Epithelial cell of esophagus (primary cell): Measurements from ENCODE around the gene NOP14.
A peak's percentile ranks its signal among the peaks of the same experiment; 100 is the strongest.

Source experiments
- DNase-seq: peaks from one replicate; pipeline ENCODE4 v3.0.0; 2010; ENCODE audit warnings: low read depth
- H3K4me3 ChIP-seq: 2 replicates; pipeline ENCODE4 v1.5.1; 2011; ENCODE audit warnings: mild to moderate bottlenecking, low read length, control low read depth
- TF ChIP-seq, protein P1 (sequence below): IDR thresholded peaks from 2 replicates; pipeline ENCODE4 v1.5.1; 2011; ENCODE audit warnings: low read depth, mild to moderate bottlenecking, low read length, control low read depth, inconsistent platforms; ENCODE audit not compliant: insufficient read depth; ENCODE audit errors: missing control alignments

Gene NOP14

DNA sequence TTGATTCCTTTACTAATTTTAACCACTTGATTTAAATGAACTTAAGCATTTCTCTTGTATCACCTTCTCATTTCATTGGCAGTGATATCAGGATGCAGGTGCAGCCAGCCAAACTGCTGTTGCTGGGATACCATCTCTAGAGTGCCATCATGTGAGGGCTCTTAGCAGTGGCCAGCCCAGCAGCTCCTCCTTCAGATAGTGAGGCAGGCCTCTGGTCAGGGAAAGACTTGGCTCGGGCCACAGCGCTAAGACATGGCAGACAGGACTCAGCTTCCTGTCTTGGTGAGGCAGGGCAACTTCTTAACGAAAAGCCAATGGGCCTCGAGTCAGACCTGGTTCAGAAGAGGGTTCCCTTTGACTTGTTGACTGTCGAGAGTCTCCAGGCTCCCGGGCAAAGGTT is 50.0 kb downstream of the NOP14 start:
- TF ChIP-seq, protein P1, sequence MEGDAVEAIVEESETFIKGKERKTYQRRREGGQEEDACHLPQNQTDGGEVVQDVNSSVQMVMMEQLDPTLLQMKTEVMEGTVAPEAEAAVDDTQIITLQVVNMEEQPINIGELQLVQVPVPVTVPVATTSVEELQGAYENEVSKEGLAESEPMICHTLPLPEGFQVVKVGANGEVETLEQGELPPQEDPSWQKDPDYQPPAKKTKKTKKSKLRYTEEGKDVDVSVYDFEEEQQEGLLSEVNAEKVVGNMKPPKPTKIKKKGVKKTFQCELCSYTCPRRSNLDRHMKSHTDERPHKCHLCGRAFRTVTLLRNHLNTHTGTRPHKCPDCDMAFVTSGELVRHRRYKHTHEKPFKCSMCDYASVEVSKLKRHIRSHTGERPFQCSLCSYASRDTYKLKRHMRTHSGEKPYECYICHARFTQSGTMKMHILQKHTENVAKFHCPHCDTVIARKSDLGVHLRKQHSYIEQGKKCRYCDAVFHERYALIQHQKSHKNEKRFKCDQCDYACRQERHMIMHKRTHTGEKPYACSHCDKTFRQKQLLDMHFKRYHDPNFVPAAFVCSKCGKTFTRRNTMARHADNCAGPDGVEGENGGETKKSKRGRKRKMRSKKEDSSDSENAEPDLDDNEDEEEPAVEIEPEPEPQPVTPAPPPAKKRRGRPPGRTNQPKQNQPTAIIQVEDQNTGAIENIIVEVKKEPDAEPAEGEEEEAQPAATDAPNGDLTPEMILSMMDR = no peak
- DNase-seq = no peak
- no peak overlapping the region for H3K4me3 ChIP-seq

DNA sequence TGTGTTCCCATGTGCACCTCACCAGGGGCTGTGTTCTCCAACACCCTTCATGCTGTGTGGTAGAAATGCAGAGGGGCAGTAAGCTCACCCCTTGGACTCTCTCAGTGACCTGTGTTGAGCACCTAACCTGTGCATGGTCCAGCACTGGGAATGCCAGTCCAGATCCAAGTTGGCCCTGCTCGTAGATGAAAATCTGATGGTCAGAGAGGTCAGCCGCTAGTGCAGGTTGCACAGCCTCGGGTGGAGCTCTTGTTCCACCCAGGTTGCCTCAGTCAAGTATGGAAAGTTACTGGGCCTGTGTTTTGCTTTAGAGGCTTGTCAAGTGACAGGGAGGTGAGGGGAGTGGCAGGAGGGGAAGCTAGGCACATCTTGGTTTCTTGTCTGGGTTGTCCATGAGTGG is 51.3 kb downstream of the NOP14 start:
- no peak for DNase-seq
- H3K4me3 ChIP-seq = no peak overlapping the region
- TF ChIP-seq, protein P1 = no peak

DNA sequence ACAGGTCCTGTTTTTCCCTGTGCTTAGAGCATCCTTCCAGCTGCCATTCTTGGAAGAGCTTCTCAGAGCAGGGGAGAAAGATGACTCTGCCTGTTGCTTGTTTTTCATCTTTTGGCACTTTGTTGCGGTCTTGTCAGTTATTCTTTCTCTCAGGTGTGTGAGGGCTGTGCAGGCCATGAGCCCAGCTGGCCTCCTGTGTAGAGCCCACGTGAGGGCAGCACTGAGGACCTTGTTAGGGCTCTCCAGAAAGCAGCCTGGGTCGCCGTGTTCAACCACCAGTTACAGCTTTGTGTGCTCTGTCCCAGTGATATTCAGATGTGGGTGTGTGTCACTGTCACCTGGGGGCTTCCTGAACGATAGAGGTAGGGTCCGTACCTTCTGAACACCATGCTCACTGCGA is 52.8 kb downstream of the NOP14 start:
- no peak overlapping the region for H3K4me3 ChIP-seq
- TF ChIP-seq, protein P1 = peak; percentile 12
- DNase-seq = no peak

DNA sequence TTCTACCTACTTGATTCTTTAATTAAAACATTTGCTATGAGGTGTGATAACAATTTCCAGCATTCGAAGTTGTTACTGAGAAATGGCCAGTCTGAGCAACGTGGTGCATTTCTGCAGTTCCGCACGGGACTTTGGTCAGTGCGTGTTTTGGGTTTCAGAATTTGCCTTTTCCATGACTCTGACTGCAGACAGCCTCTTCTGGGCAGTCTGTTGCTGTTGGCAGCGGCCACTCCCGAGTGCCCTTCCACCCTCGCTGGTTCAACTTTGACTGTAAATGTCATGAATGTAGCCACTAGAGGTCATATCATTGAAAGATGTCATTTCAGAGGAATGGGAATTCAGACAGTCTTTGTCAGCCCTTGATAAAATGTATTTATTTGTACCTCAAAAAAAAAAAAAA is 53.6 kb downstream of the NOP14 start:
- TF ChIP-seq, protein P1 = no peak
- H3K4me3 ChIP-seq = no peak overlapping the region
- no peak for DNase-seq

DNA sequence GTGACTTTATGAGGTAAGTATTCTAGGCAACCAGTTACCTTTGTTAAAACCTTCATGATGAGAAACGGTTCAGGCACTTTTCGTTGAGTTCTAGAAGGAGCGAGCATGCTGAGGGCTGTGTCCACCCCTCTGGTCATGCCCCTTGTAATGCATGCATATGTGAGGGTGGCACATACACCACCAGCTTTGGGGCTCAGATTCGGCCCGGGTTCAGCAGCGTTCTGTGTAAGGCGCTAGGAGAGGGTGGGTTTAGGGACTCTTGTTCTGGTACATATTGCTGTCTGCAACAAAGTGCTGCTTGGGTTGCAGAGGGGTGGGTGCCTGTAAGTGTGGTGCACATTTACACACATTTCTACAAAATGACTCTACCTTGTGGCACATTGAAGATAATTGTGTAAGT is 54.5 kb downstream of the NOP14 start:
- no peak for DNase-seq
- TF ChIP-seq, protein P1 = no peak
- H3K4me3 ChIP-seq = no peak overlapping the region

DNA sequence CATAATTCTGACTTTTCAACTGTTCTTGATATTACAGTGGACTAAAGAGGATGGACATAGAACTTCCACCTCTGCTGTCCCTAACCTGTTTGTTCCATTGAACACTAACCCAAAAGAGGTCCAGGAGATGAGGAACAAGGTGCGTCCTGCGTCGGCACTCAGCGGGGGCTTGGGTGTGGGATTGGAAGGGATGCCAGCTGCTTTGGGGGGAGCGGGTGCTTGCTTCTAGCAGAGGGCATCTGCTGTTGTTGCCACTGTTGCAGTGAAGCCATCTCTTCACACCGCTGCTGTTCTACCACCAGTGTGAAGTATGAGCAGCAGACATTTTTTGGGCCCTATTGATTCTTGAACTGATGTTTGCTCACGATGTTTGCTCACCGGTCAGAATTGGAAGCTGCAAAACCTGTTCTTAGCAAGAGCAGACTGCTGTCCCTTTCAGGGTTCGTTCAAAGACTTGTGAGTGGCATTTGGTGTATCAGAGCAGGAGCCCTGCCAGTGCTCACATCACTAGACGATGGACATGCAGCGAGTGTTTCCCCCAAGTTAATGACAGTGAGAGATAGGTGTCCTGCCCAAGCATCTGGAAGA is 55.4 kb downstream of the NOP14 start:
- H3K4me3 ChIP-seq = no peak overlapping the region
- peak; percentile 37 for DNase-seq
- TF ChIP-seq, protein P1 = no peak

GRCh38 chr4:2907226-2907625 is 56.0 kb downstream of the NOP14 start:
- TF ChIP-seq, protein P1 = no peak
- no peak overlapping the region for H3K4me3 ChIP-seq
- DNase-seq = no peak
